Measurements from ENCODE around the gene SOX11. TPM values are rescaled to one million over a fixed set of nuclear protein-coding genes. Genes with fewer than 3 reads are reported as not detected.
"Not testable (repeated sequence)": the region's sequence is repeated elsewhere in the genome, so short reads cannot be mapped to it uniquely, and the experiment has no call there.

The SOX11 gene
- total and polyA plus RNA-seq, 7 donors = under 0.01 to 3.6 (median 2.7) TPM; not detected in 1

DNA sequence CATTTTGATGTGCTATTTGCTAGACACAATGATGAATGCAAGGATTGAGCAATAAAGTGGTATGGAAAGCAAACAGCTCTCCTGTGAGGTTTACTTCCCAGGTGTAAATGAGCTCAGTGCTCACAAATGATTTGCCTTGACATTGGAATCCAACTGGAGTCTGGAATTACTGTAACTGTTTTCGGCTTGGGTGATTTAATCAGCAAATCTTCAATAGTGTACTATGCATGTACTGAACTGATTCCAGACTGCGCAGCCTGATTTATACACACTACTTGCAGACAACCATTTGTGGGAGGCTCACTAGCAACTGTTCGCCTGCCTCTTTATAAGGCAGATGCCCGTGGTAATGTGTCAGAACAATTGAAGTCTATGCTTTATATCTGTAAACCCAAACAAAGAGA lies 27.9 kb upstream of the SOX11 start:
- 81 to 92% methylated on average over 4 of the region's 4 CpGs for WGBS, 2 donors

DNA sequence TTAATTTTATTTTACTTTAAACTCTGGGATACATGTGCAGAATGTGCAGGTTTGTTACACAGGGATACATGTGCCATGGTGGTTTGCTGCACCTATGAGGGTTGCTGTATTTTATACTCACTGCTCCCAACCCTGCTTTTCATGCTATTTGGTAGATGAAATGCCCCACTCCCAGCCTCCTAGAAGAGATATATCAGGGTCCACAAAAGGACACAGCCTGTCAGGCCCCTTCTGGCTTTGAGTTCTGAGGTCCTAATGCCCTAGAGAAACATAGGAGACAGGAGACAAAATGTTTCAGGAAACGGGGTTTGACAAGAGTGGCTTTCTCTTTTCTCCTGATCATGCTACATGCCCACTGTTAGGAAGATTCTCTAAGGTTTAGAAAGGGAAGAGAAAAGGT lies 27.1 kb upstream of the SOX11 start:
- intact Hi-C loops (cut with DNase I) = no loop called here
- TF ChIP-seq, protein P1, sequence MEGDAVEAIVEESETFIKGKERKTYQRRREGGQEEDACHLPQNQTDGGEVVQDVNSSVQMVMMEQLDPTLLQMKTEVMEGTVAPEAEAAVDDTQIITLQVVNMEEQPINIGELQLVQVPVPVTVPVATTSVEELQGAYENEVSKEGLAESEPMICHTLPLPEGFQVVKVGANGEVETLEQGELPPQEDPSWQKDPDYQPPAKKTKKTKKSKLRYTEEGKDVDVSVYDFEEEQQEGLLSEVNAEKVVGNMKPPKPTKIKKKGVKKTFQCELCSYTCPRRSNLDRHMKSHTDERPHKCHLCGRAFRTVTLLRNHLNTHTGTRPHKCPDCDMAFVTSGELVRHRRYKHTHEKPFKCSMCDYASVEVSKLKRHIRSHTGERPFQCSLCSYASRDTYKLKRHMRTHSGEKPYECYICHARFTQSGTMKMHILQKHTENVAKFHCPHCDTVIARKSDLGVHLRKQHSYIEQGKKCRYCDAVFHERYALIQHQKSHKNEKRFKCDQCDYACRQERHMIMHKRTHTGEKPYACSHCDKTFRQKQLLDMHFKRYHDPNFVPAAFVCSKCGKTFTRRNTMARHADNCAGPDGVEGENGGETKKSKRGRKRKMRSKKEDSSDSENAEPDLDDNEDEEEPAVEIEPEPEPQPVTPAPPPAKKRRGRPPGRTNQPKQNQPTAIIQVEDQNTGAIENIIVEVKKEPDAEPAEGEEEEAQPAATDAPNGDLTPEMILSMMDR (IDR thresholded peaks at IDR 0.05) = no peak
- TF ChIP-seq POLR2AphosphoS5 (IDR thresholded peaks at IDR 0.05) (no peak), EP300 (IDR thresholded peaks at IDR 0.05) (no peak), POLR2A (IDR thresholded peaks at IDR 0.05) (no peak)
- 67 to 80% methylated on average over 1 of the region's 1 CpG for WGBS, 2 donors
- no peaks in the 10 kb centered on the region for H3K36me3 ChIP-seq
- no peak overlapping the region for H3K4me3 ChIP-seq
- DNase-seq = no peak
- no peaks in the 10 kb centered on the region for H3K4me1 ChIP-seq
- no peak overlapping the region for H3K27ac ChIP-seq
- no peaks in the 10 kb centered on the region for H3K9me3 ChIP-seq
- H3K27me3 ChIP-seq = no peaks in the 10 kb centered on the region

More for the DNA sequence above, 27.9 kb upstream of the SOX11 start:
- Histone ChIP-seq H3K27me3 (no peaks in the 10 kb centered on the region), H3K36me3 (no peaks in the 10 kb centered on the region), H3K27ac (no peak overlapping the region), H3K4me3 (no peak overlapping the region), H3K9me3 (no peaks in the 10 kb centered on the region), H3K4me1 (no peaks in the 10 kb centered on the region)
- no peak for DNase-seq
- intact Hi-C loops (cut with DNase I) = no loop called here
- TF ChIP-seq POLR2AphosphoS5 (IDR thresholded peaks at IDR 0.05) = no peak
- no peak for TF ChIP-seq POLR2A (IDR thresholded peaks at IDR 0.05)
- TF ChIP-seq, protein P1 (IDR thresholded peaks at IDR 0.05) = no peak
- TF ChIP-seq EP300 (IDR thresholded peaks at IDR 0.05) = no peak

DNA sequence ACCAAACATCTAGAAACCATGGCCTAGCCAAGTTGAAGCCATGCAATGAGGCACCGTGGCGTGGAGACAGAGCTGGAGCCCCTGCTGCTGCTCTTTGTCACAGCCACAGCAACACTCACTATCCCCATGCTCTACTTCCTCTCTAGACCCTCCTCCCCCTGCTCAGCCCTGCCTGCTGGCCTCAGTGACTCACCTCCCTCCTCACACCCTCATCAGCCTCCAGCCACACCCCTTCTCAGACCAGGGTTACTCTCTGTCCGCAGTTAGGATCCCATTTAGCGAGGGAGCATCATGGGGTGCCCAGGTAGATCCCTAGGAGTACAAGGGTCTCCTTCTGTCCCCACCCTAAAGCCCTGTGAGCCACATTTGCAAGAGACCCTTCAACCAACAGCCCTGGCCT lies 25.4 kb upstream of the SOX11 start:
- Histone ChIP-seq H3K4me1 (no peaks in the 10 kb centered on the region), H3K36me3 (no peaks in the 10 kb centered on the region), H3K4me3 (no peak overlapping the region), H3K27me3 (peaks cover 0 to 2% (median 0%) of the 10 kb centered on the region in 3 donors), H3K9me3 (no peaks in the 10 kb centered on the region), H3K27ac (no peak overlapping the region)
- 84 to 89% methylated on average over 4 of the region's 4 CpGs for WGBS, 2 donors
- intact Hi-C loops (cut with DNase I) = no loop called here
- no peak for DNase-seq
- TF ChIP-seq EP300 (IDR thresholded peaks at IDR 0.05) (no peak), POLR2A (IDR thresholded peaks at IDR 0.05) (no peak), POLR2AphosphoS5 (IDR thresholded peaks at IDR 0.05) (no peak)
- TF ChIP-seq, protein P1 (IDR thresholded peaks at IDR 0.05) = no peak

DNA sequence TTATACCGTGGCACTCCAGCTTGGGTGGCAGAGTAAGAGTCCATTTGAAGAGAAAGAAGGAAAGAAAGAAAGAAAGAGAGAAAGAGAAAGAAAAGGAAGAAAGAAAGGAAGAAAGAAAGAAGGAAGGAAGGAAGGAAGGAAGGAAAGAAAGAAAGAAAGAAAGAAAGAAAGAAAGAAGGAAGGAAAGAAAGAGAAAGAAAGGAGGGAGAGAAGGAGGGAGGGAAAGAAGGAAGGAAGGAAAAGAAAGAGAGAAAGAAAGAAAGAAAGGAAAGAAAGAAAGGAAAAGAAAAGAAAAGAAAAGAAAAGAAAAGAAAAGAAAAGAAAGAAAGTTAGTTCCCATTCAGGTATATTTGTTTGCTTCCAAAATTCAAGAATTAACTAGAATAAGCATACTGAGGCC lies 24.5 kb upstream of the SOX11 start:
- WGBS, 2 donors = 90 to 95% methylated on average over 1 of the region's 1 CpG
- H3K36me3 ChIP-seq; H3K9me3 ChIP-seq; H3K4me1 ChIP-seq; H3K4me3 ChIP-seq; intact Hi-C loops (cut with DNase I); DNase-seq; H3K27ac ChIP-seq: not testable (repeated sequence)
- H3K27me3 ChIP-seq = peaks cover 0 to 11% (median 3%) of the 10 kb centered on the region in 3 donors

DNA sequence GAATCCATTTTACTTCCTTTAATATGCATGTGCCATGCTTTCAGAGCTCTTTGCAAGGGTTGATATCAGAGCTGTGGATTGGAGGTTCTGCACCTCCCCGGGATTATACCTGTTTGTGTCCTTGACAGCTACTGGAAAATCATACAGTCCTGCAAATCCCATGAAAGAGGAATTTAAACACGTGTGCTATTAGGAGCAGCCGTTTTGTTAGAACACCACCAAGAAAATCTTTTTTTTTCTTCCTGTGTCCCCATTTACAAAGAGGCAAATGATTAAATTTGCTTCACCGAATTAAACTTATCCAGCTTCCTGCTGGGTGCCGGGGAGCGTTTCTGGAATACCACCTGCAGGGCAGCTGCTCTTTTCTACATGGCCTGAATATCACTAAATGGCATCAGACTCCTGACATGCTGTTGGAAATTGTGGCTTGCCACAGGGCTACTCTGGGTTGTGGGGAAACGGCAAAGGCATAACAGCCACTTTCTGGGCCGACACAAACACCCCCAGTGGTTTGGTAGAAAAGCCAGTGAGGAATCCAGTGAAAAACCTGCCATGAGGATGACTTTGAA lies 23.4 kb upstream of the SOX11 start:
- H3K36me3 ChIP-seq = no peaks in the 10 kb centered on the region
- TF ChIP-seq EP300 (IDR thresholded peaks at IDR 0.05) (no peak), POLR2A (IDR thresholded peaks at IDR 0.05) (no peak), POLR2AphosphoS5 (IDR thresholded peaks at IDR 0.05) (no peak)
- TF ChIP-seq, protein P1 (IDR thresholded peaks at IDR 0.05) = no peak
- 85% methylated on average over 8 of the region's 8 CpGs for WGBS, 2 donors
- peaks cover 0 to 8% (median 6%) of the 10 kb centered on the region in 4 donors for H3K4me1 ChIP-seq
- peaks cover 3 to 22% (median 14%) of the 10 kb centered on the region in 3 donors for H3K27me3 ChIP-seq
- no peak overlapping the region for H3K27ac ChIP-seq
- intact Hi-C loops (cut with DNase I) = no loop called here
- DNase-seq = no peak
- no peaks in the 10 kb centered on the region for H3K9me3 ChIP-seq
- H3K4me3 ChIP-seq = no peak overlapping the region
